ENCODE data around the gene UBLCP1.

DNA sequence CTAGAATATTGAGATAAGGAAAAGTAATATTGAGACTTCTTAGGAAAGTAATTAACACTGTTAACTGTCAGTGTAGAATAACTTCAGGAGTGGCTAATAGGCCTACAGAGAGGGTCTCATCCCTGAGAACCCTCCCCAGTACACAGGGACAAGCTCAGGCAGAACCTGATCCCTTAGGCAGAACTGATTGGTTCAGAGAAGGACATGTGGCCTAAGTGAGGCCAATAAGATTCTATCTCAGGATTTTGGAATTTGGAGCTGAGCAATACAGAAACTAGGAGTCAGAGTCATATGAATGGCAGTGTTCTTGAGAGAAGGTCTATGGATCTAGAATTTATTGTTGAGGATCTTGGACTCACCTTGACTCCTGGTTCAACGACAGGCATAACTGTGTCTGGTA lies 10.9 kb upstream of the UBLCP1 start:
- no peak for TF ChIP-seq ZNF354C (tag by site-specific recombination; IDR thresholded peaks at IDR 0.05; ENCODE audit: borderline replicate concordance, low read depth)
- TF ChIP-seq ZNF629 (tag by site-specific recombination; IDR thresholded peaks at IDR 0.05), result no peak
- TF ChIP-seq IKZF3 (tag by site-specific recombination; IDR thresholded peaks at IDR 0.05), result no peak
- TF ChIP-seq, protein P1, sequence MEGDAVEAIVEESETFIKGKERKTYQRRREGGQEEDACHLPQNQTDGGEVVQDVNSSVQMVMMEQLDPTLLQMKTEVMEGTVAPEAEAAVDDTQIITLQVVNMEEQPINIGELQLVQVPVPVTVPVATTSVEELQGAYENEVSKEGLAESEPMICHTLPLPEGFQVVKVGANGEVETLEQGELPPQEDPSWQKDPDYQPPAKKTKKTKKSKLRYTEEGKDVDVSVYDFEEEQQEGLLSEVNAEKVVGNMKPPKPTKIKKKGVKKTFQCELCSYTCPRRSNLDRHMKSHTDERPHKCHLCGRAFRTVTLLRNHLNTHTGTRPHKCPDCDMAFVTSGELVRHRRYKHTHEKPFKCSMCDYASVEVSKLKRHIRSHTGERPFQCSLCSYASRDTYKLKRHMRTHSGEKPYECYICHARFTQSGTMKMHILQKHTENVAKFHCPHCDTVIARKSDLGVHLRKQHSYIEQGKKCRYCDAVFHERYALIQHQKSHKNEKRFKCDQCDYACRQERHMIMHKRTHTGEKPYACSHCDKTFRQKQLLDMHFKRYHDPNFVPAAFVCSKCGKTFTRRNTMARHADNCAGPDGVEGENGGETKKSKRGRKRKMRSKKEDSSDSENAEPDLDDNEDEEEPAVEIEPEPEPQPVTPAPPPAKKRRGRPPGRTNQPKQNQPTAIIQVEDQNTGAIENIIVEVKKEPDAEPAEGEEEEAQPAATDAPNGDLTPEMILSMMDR (tag by site-specific recombination; IDR thresholded peaks at IDR 0.05), result no peak
- TF ChIP-seq ZSCAN30 (tag by site-specific recombination; IDR thresholded peaks at IDR 0.05), result no peak
- TF ChIP-seq ZNF521 (tag by site-specific recombination; IDR thresholded peaks at IDR 0.05), result no peak
- TF ChIP-seq ZNF274 (IDR thresholded peaks at IDR 0.05; ENCODE audit: low read length), result no peak
- no peak for TF ChIP-seq ZNF274 (tag by site-specific recombination; IDR thresholded peaks at IDR 0.05; ENCODE audit: borderline replicate concordance)
- TF ChIP-seq TCF7L2 (IDR thresholded peaks at IDR 0.05; ENCODE audit: borderline replicate concordance, low read depth, low read length), result no peak
- no peak for TF ChIP-seq GLI4 (tag by site-specific recombination; IDR thresholded peaks at IDR 0.05)
- no peak for TF ChIP-seq ZNF423 (tag by site-specific recombination; IDR thresholded peaks at IDR 0.05)
- no peak for TF ChIP-seq KLF9 (tag by site-specific recombination; IDR thresholded peaks at IDR 0.05; ENCODE audit: low read depth)
- no peak for TF ChIP-seq ZNF571 (tag by site-specific recombination; IDR thresholded peaks at IDR 0.05)
- TF ChIP-seq, protein P2, sequence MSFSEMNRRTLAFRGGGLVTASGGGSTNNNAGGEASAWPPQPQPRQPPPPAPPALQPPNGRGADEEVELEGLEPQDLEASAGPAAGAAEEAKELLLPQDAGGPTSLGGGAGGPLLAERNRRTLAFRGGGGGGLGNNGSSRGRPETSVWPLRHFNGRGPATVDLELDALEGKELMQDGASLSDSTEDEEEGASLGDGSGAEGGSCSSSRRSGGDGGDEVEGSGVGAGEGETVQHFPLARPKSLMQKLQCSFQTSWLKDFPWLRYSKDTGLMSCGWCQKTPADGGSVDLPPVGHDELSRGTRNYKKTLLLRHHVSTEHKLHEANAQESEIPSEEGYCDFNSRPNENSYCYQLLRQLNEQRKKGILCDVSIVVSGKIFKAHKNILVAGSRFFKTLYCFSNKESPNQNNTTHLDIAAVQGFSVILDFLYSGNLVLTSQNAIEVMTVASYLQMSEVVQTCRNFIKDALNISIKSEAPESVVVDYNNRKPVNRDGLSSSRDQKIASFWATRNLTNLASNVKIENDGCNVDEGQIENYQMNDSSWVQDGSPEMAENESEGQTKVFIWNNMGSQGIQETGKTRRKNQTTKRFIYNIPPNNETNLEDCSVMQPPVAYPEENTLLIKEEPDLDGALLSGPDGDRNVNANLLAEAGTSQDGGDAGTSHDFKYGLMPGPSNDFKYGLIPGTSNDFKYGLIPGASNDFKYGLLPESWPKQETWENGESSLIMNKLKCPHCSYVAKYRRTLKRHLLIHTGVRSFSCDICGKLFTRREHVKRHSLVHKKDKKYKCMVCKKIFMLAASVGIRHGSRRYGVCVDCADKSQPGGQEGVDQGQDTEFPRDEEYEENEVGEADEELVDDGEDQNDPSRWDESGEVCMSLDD (tag by site-specific recombination; IDR thresholded peaks at IDR 0.05), result no peak
- no peak for TF ChIP-seq KLF16 (tag by site-specific recombination; IDR thresholded peaks at IDR 0.05)
